ENCODE measurements around the gene PNMT.
"Not testable (repeated sequence)": the region's sequence is repeated elsewhere in the genome, so short reads cannot be mapped to it uniquely, and the experiment has no call there.

PNMT gene

GRCh38 chr17:39711071-39711470 lies 42.8 kb downstream of the PNMT start:
- DNase-seq, result not testable (repeated sequence)

- no peak for DNase-seq
These were observed 43.6 kb downstream of the PNMT start for GRCh38 chr17:39711851-39712250.

- no peak for DNase-seq
These were observed 46.0 kb downstream of the PNMT start for GRCh38 chr17:39714234-39714633.

- no peak for DNase-seq
These were observed 47.3 kb downstream of the PNMT start for GRCh38 chr17:39715375-39716072.

- no peak for DNase-seq
These were observed 48.0 kb downstream of the PNMT start for GRCh38 chr17:39716073-39716818.

GRCh38 chr17:39716879-39717536 lies 48.8 kb downstream of the PNMT start:
- DNase-seq, result no peak

GRCh38 chr17:39717660-39718059 lies 49.4 kb downstream of the PNMT start:
- no peak for DNase-seq

GRCh38 chr17:39719563-39720355 lies 51.5 kb downstream of the PNMT start:
- no peak for DNase-seq
